GM12878 (cell line): ENCODE results near the gene TBKBP1. TPM values are rescaled to one million over a fixed set of nuclear protein-coding genes. Genes with fewer than 3 reads are reported as not detected.

Experiments
- ATAC-seq: fragments of 200-7000 bp; cut with Tn5 transposase; 3 replicates; pipeline ENCODE4 v1.9.1; 2020; ENCODE audit warnings: mild to moderate bottlenecking, moderate library complexity
- BruUV-seq: library from RNA; stranded (reverse); fragments of 400-500 nt; replicated peaks from 2 replicates; lab custom pipeline; 2021; lab: Mats Ljungman, UMichigan
- CTCF ChIA-PET: fragments of 300-600 bp; sonication (Branson Sonifier 250); formaldehyde crosslinking; extraction: SDS; loops from one replicate; lab custom pipeline; 2021; ENCODE audit warnings: inconsistent platforms; lab: Yijun Ruan, JAX
- POLR2A ChIA-PET: fragments of 350-600 bp; formaldehyde crosslinking; extraction: SDS; loops from one replicate; lab custom pipeline; 2021; ENCODE audit warnings: inconsistent platforms; lab: Charles Lee
- RAD21 ChIA-PET: fragments of 300-600 bp; sonication (Branson Sonifier 250); formaldehyde crosslinking; loops from one replicate; lab custom pipeline; 2023; ENCODE audit warnings: antibody characterized with exemption; ENCODE audit not compliant: unreplicated experiment; lab: Charles Lee
- SMC1A ChIA-PET: fragments of 300-600 bp; sonication (Branson Sonifier 250); formaldehyde crosslinking; loops from one replicate; lab custom pipeline; 2023; ENCODE audit not compliant: unreplicated experiment, uncharacterized antibody; lab: Charles Lee
- DNase-seq: peaks from one replicate; pipeline ENCODE4 v3.0.0-alpha.2; 2011; ENCODE audit warnings: low read depth, low spot score
- FAIRE-seq: peaks from 3 replicates; lab custom pipeline; 2011; peaks lifted over from hg19 to GRCh38; lab: Jason Lieb, UNC
- H2AFZ ChIP-seq: 2 replicates; pipeline ENCODE4 v1.6.0; 2011; ENCODE audit warnings: low read depth, low read length, control low read depth; ENCODE audit not compliant: control insufficient read depth
- H3K27ac ChIP-seq: 2 replicates; pipeline ENCODE4 v1.5.1; 2011; ENCODE audit warnings: control low read depth; ENCODE audit not compliant: control insufficient read depth, insufficient read depth
- H3K27me3 ChIP-seq, 2 experiments: replicated peaks in 1 of 2; 2 replicates each; pipeline versions ENCODE4 v1.6.0 to v1.6.1; 2011; ENCODE audit warnings: low read length in 1 of 2; ENCODE audit not compliant: control insufficient read depth in 2 of 2, insufficient read depth in 2 of 2
- H3K36me3 ChIP-seq, 2 experiments: 2 replicates each; pipeline ENCODE4 v1.5.1; 2011; ENCODE audit warnings: low read length in 1 of 2; ENCODE audit not compliant: control insufficient read depth in 2 of 2, insufficient read depth in 2 of 2
- H3K4me1 ChIP-seq: 2 replicates; pipeline ENCODE4 v1.6.1; 2011; ENCODE audit warnings: mild to moderate bottlenecking, low read length, moderate library complexity, mixed read lengths; ENCODE audit not compliant: control insufficient read depth, insufficient read depth
- H3K4me2 ChIP-seq: 2 replicates; pipeline ENCODE4 v1.6.0; 2011; ENCODE audit warnings: control low read depth; ENCODE audit not compliant: control insufficient read depth, insufficient read depth
- H3K4me3 ChIP-seq: fragments of 200-600 bp; sonication (generic); 2 replicates; pipeline ENCODE4 v1.5.1; 2016
- H3K79me2 ChIP-seq: 2 replicates; pipeline ENCODE4 v1.6.0; 2011; ENCODE audit warnings: low read length; ENCODE audit not compliant: control insufficient read depth, insufficient read depth
- H3K9ac ChIP-seq: 2 replicates; pipeline ENCODE4 v1.8.0; 2011; ENCODE audit warnings: low read length, control low read depth, mixed read lengths; ENCODE audit not compliant: control insufficient read depth, insufficient read depth
- H3K9me3 ChIP-seq: replicated peaks from 3 replicates; pipeline ENCODE4 v1.5.1; 2011; ENCODE audit warnings: mild to moderate bottlenecking, low read length; ENCODE audit not compliant: control insufficient read depth, insufficient read depth
- H4K20me1 ChIP-seq: 2 replicates; pipeline ENCODE4 v1.6.0; 2011; ENCODE audit not compliant: control insufficient read depth, insufficient read depth
- NBN ChIP-seq: fragments of 450-650 bp; IDR thresholded peaks from 2 replicates; pipeline ENCODE4 v1.6.1; 2016
- SPI1 ChIP-seq: IDR thresholded peaks from 2 replicates; pipeline ENCODE4 v1.6.1; 2011; ENCODE audit warnings: low read depth, mild to moderate bottlenecking, low read length, moderate library complexity, borderline replicate concordance; ENCODE audit not compliant: insufficient read depth
- ZBED1 ChIP-seq: IDR thresholded peaks from 2 replicates; pipeline ENCODE4 v1.6.1; 2016; ENCODE audit warnings: borderline replicate concordance
- ZNF384 ChIP-seq: IDR thresholded peaks from 2 replicates; pipeline ENCODE4 v1.6.1; 2012; ENCODE audit warnings: low read depth, mild to moderate bottlenecking, low read length, improper control_type of control experiment, borderline replicate concordance
- WGBS: methylation state at CpG from one replicate; pipeline ENCODE4 v1.1.6; 2016; ENCODE audit warnings: low lambda C conversion rate; ENCODE audit not compliant: insufficient replicate concordance, insufficient coverage; ENCODE audit errors: missing lambda C conversion rate; 5-methylcytosine and 5-hydroxymethylcytosine counted together
- in situ Hi-C: fragments of 300-500 bp; cut with MboI; formaldehyde crosslinking; loops from 9 replicates; pipeline ENCODE4 v1.14.3; 2018; ENCODE audit warnings: mixed read lengths
- intact Hi-C: fragments of 100-400 bp; cut with micrococcal nuclease; formaldehyde crosslinking; loops from one replicate; pipeline ENCODE4 v1.14.2; 2022; ENCODE audit not compliant: unreplicated experiment
- polyA plus RNA-seq, 11 experiments: library from polyadenylated mRNA; depleted of rRNA in 4 of 11; unstranded in 6 of 11; stranded (reverse) in 5 of 11; fragments of >200 nt; fragmentation: Nextera tagmentation in 4 of 11; fragmentation: Illumina TruSeq in 1 of 11; extraction: Ambion mirVana in 4 of 11; extraction: Trizol in 1 of 11; gene quantifications; 1 replicate in 1 of 11; 2 replicates in 10 of 11; pipeline versions ENCODE4 v1.2.1 to v1.2.3, GENCODE V29; 2011 to 2016; ENCODE audit warnings: inconsistent platforms in 2 of 11, missing spikeins in 2 of 11, low read depth in 1 of 11
- total RNA-seq, 4 experiments: library from RNA; depleted of rRNA in 3 of 4; stranded (reverse); fragments of >200 nt in 3 of 4; fragmentation: Illumina TruSeq in 1 of 4; extraction: Trizol in 1 of 4; gene quantifications; 2 replicates each; pipeline versions ENCODE4 v1.2.1 to v1.2.3, GENCODE V29; 2013 to 2021

Gene TBKBP1
- total and polyA plus RNA-seq, 10 of the 15 experiments (the other 5 are each of a cell fraction or from before 2014, with no cell fraction given) = 0.11 to 2.7 (median 0.74) TPM; not detected in 3

- intact Hi-C loops (no loop called here), in situ Hi-C loops (loop anchor here (10.0 kb wide), 1 partner anchor 112 kb away; no protein-coding TSS in a partner anchor)
- CTCF ChIA-PET = interaction anchor here (0.7 to 2.1 kb wide), 10 partner anchors 23 to 379 kb away, joined by 3 to 20 read pairs (median 4); partner anchors contain the start of gene KPNB1
Measured at GRCh38 chr17:47692895-47693730, 848 bp upstream of the TBKBP1 start.

More at GRCh38 chr17:47692895-47693730, 848 bp upstream of the TBKBP1 start:
- Histone ChIP-seq H4K20me1 (no peaks in the 10 kb centered on the region; the same call in 1 of the 2 replicates), H3K9ac (peak overlapping the region; percentile 16; the same call in 1 of the 2 replicates), H2AFZ (peak overlapping the region; percentile 66), H3K27ac (no peak overlapping the region), H3K36me3 (no peaks in the 10 kb centered on the region), H3K4me1 (peaks cover 16% of the 10 kb centered on the region), H3K27me3 (no peaks in the 10 kb centered on the region; a peak in 1 of 4 replicates), H3K4me2 (peak overlapping the region; percentile 85), H3K4me3 (peak overlapping the region; percentile 64), H3K9me3 (no peaks in the 10 kb centered on the region)
- ChIA-PET SMC1A (interaction anchor here (0.7 to 1.9 kb wide), 10 partner anchors 11 to 138 kb away, joined by 3 to 13 read pairs (median 3); partner anchors contain the start of genes KPNB1 and MRPL10), POLR2A (interaction anchor here (0.6 to 1.3 kb wide), 4 partner anchors 11 to 93 kb away, joined by 3 to 4 read pairs (median 3); no protein-coding TSS in a partner anchor), RAD21 (interaction anchor here (0.7 to 2.7 kb wide), 8 partner anchors 9 to 50 kb away, joined by 3 to 13 read pairs (median 4); partner anchors contain the start of gene TBX21)
- DNase-seq = no peak
- WGBS = 14% methylated on average over 9 of the region's 10 CpGs
- no TSS peak for BruUV-seq
- no peak for FAIRE-seq
- TF ChIP-seq NBN (0 out of 2 replicates have a peak, but pooled peaks have one; percentile 14), ZNF384 (peak; percentile 65; the same call in 1 of the 2 replicates), ZBED1 (no peak), SPI1 (0 out of 2 replicates have a peak, but pooled peaks have one; percentile 17)
- TF ChIP-seq, all 136 proteins: peak for 3
- ATAC-seq = no peak
- H3K79me2 ChIP-seq = no peaks in the 10 kb centered on the region
